ENCODE results near the gene USP4. TPM values are rescaled to one million over a fixed set of nuclear protein-coding genes. Genes with fewer than 3 reads are reported as not detected.

The USP4 gene
- total RNA-seq, 1 experiment from 2014 or later: 14.7 TPM

DNA sequence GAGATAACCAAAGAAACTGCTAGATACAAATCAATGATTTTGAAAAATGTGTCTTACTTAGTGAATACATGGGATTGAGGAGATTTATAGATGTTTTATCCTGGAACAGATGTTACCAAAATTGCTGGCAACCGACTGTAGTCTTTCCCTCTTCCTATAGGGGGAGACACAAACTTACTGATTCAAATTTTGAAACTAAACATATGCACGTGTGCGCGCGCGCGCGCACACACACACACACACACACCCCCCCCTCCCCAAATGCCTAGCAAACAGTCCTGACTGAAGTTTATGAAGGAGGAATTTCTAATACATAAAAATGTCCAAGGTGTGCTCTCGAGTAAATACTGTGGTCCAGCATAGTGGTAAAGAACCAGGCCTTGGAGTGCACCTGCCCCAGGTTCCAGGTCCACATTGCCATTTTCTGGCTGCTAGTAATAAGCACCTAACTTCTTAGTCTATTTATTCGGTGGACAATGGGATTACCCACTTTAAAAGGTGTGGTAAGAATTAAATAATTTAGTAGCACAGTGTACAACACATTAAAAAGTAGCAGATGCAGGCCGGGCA lies 44.3 kb downstream of the USP4 start:
- no peak for DNase-seq (ENCODE audit: low spot score)

DNA sequence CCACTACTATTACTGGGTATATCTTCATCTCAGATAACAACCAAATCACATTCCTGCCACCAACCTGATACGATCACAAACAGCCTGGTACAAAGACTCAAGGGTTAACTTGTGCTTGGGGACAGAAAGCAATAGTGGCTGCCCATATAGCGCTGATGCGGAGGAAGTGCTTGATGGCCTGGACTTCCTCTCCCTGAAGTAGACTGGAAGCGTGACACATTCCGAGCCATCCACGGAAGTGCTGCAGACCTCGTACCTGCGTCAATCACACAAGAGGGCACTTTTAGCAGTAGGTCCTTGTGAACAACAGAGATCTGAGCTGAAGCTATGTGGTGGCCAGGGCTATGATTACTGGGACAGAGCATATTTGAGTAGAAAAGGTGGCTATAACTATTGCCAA lies 45.5 kb downstream of the USP4 start:
- DNase-seq (ENCODE audit: low spot score): no peak

DNA sequence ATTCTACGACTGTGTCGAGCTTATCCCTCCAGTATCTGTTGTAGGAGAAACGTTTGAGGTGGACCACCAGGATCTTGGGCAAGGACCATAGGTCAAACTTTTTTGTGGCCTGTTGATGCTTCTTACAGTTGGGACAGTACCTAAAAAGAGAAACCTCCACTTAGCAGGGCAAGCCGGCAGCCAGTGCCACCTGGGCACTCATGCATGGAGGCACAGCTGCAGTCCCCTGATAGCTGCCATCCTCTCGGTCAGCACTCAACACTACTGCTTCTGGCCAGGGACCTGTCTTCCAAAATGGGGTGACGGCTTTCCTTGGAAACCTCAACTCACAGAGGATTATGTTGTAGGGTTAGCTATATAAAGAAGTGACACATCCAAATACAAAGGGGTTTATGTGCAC lies 55.9 kb downstream of the USP4 start:
- no peak for DNase-seq (ENCODE audit: low spot score)

DNA sequence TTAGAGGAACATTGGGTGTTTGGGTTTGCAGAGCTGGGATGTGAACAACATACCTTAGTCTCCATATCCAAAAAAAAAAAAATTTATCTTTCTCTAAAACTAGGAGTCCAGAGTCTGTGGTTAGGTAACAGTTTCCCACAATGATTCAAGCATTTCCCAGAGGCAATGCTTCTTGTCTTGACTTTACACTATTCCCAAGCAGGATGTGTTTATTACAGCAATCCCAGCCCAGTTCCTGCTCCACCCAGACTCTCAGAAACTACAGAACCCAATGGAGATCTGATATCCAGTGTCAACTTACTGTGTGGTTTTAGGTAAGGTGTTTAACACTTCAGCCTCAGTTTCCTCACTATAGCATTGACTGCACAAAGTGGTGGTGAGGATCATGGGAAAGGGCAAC lies 60.5 kb downstream of the USP4 start:
- no peak for DNase-seq (ENCODE audit: low spot score)

DNA sequence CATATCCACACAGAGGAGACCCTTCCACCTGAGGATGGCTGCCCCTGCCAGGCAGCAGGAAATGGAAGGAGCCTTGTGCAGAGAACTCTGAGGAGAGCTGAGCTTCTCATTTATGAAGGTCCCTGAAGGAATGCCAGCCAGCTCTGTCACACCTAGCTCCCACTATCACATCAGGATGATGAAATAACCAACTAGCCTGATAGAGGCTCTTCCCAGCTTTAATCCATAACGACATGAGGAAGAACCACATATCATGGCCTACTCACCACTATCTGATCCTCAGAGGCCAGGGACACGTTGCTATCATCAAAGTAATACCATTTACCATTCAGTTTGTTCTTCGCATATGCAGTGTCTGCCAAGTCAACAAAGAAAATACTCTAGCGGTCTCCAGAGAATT lies 61.3 kb downstream of the USP4 start:
- no peak for DNase-seq (ENCODE audit: low spot score)

DNA sequence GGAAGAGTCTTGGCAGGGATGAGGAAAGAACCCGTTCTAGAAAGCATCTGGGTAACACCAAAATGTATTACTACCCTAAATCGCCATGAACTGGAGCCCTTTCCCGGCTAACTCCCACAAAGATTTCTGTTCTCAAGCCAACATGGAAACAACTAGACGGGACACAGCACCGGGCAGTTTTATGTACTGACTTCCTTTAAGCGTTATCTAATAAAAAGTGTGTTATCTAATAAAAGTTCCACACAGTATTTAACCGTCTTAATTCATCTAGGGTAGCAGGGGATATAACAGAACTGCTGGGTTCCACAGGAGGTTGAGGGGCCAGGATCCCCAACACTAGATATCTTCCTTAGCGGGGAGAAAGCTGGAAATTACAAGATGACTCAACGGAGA lies 62.5 kb downstream of the USP4 start:
- DNase-seq (ENCODE audit: low spot score): no peak

DNA sequence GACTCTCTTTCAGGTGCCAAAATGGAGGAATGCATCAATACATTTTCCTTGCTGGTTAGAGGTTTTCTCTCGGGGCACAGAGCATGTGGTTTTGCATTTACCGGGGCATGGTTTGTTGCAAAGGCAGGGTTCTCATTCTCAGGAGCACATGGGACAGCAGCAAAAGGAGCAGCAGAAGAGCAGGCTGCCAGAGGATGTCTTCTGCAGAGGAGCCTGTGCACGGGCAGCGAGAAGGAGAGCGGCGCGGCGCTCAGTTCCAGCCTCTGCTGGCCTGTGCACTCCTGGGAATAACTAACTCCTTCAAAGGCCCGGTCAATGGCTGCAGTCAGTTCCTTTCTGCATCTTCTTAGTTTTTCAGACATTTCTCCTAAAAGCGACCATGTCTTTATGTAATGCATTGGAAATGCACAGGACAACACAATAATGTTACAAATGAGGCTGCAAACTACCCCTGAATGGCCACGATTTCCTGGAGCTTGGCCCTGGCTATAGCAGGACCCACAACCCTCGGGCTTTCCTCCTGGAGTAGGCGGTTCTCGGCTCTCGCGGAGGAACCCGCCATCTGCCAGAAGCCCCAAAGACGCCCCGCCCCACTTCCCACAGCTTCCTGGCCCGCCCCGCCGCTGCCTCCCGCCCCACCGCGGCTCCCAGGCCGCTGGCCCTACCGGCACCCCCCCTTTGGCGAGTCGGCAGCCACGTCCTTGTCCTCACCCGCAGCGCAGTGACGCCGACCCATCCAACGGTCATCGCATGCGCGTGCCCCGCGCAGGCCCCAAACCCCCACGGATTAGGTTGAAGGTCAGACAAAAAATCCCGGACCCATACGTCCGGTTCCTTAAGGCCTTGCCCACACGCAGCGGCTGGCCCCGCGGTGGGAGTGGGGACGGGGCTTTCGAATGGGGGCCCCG lies 63.1 kb downstream of the USP4 start, which contains the start of gene C3orf62:
Gene C3orf62 (minus strand): TSS at position 758 of the 908 bp plus-strand sequence. CDS start 360 bp downstream, at position 398.
- peak; percentile 48 for DNase-seq (ENCODE audit: low spot score)

DNA sequence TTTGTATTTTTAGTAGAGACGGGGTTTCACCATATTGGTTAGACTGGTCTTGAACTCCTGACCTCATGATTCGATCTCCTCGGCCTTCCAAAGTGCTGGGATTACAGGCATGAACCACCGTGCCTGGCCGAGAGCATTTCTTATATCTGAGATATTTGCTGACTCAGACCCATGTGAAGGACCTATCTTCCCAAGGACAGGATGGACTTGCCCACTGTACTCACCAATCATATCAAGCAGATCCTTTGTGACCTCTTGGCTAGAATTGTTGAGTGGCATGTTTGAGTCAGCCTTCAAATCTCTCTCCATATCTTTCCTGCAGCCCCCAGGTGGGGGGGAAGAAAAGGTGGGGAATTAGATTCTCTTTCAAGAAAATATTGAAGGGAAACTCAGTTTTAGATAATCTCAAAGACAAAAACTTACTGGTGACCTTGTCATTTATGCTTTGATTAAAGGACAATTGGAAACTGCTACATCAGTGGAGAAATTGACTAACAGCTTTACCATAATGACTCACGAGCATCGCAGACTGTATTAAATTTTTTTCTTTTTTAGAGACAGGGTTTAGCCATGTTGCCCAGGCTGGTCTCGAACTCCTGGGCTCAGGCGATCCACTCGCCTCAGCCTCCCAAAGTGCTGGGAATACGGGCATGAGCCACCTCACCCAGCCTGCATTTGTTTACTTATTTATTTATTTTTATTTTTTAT lies 65.9 kb downstream of the USP4 start:
- DNase-seq (ENCODE audit: low spot score): no peak

DNA sequence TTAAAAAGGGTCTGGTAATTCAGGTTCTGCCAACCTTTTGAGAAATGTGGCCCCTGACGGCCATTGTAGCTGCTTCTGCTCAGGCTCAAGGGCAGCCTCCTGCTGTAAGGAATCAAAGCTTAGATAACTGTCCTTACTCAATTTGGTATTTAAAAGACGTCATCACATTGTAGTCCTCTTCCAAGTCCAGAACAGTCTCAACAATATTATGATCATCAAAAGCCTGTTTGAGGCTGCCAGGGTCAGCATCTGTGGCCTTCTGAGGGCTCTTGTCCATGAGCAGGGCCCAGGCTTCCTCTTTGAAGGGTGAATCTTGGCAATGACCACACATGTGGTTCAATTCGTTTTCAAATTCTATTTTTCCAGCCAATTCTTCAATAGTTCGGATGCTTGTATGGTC lies 68.8 kb downstream of the USP4 start:
- DNase-seq (ENCODE audit: low spot score): no peak

DNA sequence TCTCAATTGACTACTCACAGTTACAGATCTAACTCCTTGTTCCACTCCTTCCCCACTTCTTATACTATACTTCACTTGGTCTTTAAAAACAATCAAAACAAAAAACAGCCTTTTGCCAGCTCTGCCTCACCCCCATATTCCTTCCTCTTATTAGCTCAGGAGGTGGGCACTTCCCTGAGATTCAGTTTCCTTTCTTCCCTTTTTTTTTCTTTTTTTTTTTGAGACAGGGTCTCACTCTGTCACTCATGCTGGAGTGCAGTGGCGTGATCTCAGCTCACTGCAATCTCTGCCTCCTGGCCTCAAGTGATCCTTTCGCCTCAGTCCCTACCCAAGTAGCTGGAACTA lies 69.7 kb downstream of the USP4 start:
- DNase-seq (ENCODE audit: low spot score): no peak

DNA sequence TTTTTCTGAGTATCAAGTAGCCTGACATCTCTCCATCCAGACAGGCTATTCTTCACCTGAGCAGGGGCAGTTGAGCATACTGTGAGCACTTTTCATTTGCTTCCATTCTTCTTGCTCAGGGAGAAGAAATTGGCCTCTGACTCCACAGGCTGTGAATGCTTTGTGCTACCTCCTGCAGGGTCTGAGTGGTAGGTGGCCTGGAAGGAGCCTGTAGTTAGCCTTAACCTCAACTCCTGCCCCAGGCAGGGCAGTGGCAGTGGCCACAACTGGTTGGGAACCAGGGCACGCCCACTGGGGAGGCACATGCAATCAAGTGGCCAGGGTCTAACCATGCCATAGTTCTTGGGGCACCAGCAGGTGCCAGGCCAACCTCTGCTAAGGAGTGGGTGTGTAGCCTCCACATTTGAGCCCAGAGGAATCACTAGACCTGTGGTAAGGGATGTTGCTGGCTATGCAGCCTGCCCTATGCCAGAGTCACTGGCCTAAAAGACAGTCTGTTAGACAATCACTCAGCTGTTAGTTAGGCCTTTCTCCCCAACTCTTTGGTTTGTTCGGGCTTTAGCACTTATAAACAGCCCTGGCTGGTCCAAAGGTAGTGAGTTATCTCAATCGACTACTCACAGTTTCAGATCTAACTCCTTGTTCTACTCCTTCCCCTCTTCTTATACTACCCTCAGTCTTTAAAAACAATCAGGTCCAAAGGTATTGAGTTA lies 70.3 kb downstream of the USP4 start:
- no peak for DNase-seq (ENCODE audit: low spot score)

DNA sequence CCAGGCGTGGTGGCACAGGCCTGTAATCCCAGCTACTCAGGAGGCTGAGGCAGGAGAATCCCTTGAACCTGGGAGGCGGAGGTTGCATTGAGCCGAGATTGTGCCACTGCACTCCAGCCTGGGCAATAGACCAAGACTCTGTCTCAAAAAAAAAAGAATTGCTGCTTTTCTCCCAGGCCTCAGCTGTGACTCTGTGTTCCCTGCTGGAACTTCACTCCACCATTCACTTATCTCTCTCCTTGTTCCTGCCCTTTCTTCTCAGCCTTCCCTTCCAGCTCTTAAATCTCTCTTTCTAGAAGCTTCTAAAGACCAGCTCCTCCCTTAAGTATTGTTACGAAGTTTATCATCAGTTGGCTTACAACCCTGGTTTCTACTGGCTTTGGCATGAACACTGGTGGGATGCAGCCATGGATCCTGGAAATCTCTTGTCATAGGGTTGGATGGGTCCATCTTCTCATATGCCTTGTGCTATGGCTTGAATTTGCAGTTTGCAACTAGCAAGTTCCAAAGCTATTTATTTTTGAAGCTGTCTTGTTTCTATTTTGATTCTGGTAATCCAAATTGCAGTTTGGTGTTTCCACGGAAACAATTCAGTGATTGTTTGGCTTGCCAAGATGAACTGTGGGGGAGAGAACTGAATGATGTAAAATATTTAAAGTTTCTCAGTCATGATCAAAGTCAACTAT lies 73.3 kb downstream of the USP4 start:
- DNase-seq (ENCODE audit: low spot score): no peak

DNA sequence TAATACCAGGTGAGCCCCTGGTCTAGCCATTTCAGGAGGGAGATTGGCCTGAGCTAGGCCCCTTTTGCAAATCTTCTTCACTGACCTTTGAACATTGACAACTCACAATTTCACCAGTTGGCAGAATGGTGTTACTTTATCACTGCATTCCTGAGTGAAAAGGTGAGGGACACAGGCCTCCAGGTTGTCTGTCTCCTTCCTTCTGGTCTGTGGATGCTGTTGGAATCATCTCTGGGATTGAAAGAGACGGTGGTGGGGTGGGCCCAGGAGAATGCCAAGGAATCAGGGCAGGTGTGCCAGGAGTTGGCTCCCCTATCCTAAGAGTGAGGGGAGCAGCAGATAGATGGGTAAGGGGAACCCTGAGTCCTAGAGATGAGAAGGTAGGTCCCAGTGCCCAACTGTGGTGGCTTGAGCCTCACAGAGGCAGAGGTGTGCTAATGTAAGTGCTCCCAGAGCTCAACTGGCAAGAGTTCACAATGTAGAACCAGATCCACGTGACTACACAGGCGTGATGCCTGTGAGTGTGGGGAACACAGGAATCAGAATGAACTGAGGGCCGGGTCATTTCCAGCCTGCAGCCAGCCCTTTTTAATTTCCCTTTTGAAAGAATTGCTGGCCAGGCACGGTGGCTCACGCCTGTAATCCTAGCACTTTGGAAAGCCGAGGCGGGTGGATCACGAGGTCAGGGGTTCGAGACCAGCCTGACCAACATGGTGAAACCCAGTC lies 74.0 kb downstream of the USP4 start:
- DNase-seq (ENCODE audit: low spot score): no peak

DNA sequence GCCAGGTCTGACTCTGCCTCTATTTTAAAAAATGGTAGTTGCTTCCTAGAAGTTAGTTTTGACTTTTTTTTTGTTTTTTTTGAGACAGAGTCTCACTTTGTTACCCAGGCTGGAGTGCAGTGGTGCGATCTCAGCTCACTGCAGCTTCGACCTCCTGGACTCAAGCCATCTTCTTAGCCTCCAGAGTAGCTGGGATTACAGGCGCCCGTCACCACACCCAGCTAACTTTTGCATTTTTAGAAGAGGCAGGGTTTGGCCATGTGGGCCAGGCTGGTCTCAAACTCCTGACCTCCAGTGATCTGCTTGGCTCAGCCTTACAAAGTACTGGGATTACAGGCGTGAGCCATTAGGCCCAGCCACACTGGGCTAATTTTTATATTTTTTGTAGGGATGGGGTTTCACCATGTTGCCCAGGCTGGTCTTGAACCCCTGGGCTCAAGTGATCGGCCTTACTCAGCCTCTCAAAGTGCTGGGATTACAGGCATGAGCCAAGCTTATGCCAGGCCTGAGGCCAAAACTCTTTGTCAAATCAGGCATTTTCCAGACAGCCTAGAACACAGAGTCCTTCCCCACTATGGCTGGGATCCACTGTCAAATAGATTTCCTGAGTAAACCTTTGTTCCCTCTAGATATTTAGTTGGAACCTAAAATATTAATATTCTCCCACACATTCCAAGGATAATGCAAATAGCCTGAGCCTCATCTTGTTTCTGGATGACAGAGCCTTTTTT lies 76.5 kb downstream of the USP4 start:
- no peak for DNase-seq (ENCODE audit: low spot score)

DNA sequence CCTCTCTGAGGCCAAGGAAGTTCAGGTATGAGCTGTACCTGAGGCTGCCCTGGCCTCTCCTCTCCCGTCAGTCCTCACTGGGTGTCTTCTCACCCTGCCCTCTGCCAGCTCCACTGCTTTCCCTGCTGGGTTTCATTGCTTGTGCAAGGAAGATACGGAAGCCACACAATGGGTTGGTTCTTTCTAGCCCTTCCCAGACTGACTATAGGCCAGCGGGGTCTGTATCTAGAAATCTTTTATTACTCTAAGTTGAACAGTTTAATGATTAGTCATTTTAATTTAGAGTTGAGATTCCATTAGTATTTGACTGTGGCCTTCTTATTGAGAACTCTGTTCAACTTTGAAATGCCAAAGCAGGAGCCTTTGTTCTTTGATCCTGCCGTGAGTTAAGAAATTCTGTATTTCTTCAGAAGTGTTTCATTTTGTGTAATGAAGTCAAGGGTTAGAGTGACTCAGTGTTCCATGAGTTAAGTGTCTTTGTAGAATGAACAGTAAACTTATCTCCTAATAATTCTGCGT lies 79.0 kb downstream of the USP4 start:
- peak; percentile 45 for DNase-seq (ENCODE audit: low spot score)

DNA sequence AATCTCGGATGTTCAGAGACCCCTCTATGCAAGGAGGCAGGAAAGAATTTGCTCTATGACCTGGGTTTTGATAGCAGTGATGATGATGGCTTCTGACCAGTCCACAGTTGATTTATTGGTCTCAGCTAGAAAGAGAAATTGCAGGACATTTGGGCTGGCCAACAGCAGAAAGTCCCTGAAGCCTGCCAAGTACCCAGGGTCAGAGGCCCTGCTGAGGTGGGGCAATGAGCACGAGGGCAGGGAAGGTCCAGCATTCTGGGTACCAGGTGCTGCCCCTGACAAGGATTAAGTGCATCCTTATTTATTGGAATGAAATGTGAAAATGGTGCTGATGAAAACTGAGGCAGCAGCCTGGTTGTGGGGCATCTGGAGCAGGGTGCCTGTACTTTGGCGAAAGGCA lies 82.7 kb downstream of the USP4 start:
- DNase-seq (ENCODE audit: low spot score): no peak

DNA sequence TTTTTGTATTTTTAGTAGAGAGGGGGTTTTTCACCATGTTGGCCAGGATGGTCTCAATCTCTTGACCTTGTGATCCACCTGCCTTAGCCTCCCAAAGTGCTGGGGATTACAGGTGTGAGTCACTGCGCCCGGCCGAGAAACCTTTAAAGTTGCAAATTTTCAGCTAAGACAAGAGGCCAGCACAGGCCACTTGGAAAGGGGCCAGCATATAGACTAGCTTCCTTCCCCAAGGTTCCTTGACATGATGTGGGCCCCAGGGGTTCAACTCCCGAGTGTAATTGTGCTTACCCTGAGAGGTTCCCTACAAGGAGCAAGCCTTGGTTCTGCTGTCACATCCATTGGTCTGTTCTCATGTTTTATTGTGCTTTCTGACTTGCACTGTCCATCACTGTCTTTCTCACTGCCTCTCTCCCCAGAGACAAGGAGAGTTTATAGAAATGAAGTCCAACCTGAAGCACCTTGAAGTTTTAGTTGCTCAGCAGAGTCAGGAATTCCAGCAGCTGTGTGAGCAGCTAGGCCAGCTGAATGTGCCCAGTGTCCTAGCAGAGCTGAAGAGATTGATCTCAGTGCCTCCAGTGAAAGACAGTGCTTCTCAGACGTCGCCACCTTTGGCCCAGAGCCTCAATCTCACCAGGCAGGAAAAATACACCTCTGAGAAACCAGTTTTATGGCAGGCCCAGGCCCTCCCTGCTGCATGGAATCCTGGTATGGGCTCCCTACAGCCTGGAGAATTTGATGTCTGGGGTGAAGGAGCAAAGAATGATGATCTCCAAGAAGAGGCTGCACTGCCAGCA lies 83.9 kb downstream of the USP4 start:
- peak; percentile 39 for DNase-seq (ENCODE audit: low spot score)

DNA sequence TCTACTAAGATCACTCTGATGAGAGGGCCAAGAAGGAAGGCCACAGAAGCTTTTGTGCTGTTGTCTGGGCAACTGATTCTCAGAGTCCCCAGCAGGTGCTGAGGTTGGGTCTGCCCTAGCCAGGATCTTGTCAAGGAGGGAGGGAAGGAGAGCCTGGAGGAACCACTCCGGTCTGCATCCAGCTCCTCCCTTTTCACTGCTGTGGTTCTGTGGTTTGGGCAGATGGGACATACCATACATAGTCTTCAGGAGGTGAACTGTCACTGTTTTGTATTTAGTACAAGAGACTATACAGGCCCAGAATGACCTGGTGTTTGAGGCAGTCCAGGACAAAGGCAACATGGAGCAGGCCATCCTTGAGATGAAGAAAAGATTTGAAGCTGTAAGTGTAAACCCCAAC lies 84.7 kb downstream of the USP4 start:
- DNase-seq (ENCODE audit: low spot score): no peak

DNA sequence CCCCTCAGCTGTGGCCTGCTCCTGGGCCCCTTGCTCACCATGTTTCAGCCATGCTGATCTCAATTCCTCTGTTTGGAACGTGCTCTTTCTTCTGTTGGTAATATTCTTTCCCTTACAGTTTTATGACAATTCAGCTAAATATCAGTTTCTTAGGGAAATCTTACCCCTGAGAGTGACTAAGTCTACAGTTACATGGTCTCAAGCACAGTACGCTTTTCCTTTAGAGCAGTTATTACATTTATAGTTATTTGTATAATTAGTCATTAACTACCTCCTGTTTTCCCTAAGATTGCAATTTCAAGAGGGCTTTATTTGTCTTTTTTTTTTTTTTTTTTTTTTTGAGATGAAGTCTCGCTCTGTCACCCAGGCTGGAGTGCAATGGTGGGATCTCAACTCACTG lies 86.3 kb downstream of the USP4 start:
- no peak for DNase-seq (ENCODE audit: low spot score)

Measured in HT-29 (cell line).